HG03460 (cell line): ENCODE results near the gene ZMPSTE24.
"Not testable (repeated sequence)": the region's sequence is repeated elsewhere in the genome, so short reads cannot be mapped to it uniquely, and the experiment has no call there.

Experiments used
- ATAC-seq: cut with Tn5 transposase; IDR thresholded peaks from one replicate; pipeline ENCODE4 v1.9.1; 2021; ENCODE audit not compliant: unreplicated experiment

ZMPSTE24 gene

DNA sequence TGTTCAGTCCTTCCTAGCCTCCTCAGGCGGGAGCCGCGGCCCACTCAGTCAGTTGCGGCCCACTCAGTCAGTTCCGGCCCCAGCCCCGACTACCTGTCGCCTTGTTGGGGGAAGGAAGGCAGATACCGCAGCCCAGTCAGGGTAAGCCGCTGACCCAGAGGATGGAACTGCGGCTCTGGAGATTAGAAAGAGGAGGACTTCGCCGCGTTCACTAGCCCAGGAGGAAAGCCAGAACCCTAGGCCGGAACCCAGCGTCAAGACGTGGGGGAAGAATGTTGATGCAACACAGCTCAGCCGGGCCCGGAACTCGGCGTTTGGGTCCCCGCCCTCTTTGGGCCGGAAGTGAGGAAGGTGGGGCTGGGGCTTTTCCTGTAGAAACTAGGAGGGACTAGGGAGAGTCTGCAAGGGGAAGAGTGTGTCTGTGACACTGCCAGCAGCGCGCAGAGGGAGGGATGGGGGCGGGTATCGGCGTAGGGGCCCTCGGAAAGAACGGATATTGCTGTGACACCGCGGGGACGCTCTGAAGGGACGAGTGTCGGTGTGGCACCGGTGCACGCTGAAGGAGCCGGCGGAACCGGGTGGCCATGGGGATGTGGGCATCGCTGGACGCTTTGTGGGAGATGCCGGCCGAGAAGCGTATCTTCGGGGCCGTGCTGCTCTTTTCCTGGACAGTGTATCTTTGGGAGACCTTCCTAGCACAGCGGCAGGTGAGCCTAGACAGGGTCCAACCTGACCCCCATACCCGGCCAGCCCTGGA, at the start of gene ZMPSTE24:
Gene ZMPSTE24, plus strand, starts transcription at position 549 of the 757 bp plus-strand sequence. Its CDS starts 36 bp downstream, at position 585.
- ATAC-seq, result peak; percentile 91

- ATAC-seq, result no peak
Measured at GRCh38 chr1:40210511-40211204, 47.4 kb upstream of the ZMPSTE24 start.

- no peak for ATAC-seq
Measured at GRCh38 chr1:40218333-40218732, 39.7 kb upstream of the ZMPSTE24 start.

DNA sequence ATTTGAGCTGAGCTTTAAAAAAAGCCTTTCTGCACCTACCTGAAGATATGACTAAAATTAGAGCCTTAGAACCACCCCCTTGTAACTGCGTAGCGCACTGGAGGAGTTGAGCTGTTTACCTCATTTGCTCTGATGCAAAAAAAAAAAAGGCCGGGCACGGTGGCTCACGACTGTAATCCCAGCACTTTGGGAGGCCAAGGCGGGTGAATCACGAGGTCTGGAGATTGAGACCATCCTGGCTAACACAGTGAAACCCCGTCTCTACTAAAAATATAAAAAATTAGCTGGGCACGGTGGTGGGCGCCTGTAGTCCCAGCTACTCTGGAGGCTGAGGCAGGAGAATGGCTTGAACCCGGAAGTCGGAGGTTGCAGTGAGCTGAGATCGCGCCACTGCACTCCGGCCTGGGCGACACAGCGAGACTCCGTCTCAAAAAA, 36.5 kb upstream of the ZMPSTE24 start:
- not testable (repeated sequence) for ATAC-seq

- no peak for ATAC-seq
Measured at GRCh38 chr1:40221977-40222772, 35.9 kb upstream of the ZMPSTE24 start.

DNA sequence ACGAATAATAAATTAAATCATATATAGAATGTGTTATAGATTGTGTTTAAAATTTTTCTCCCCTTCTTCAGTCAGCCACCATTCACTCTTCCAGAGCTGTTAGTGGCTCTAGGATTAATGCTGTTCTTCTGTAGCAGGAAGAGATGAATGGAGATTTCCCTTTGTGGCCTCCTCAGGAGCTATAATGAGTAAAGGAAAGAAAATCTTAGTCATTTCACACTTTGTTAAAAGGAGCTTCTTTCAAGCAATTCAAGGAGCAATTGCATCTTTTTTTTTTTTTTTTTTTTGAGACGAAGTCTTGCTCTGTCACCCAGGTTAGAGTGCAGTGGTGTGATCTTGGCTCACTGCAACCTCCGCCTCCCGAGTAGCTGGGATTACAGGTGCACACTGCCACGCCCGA, 34.0 kb upstream of the ZMPSTE24 start:
- no peak for ATAC-seq

DNA sequence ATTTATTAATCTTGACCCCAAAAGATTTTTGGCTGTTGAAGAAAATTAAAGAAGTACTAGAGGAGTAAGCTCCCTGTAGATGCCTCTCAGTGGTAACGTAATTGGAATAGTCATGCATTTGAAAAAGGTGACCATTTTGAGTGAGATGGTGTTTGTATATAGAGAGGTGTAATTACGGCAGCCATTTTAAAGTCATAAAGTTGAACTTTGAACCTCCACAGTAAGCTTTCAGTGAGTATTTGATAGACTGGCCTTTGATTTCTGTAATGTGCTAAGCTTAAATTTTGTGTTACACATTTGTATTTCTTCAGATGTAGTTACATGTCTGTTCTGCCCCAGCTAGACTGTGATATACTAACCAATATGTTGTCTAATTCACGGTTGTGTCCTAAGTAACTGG, 31.8 kb upstream of the ZMPSTE24 start:
- ATAC-seq, result no peak

- peak; percentile 83 for ATAC-seq
Measured at GRCh38 chr1:40232444-40232843, 25.6 kb upstream of the ZMPSTE24 start.

GRCh38 chr1:40239626-40240025, 18.4 kb upstream of the ZMPSTE24 start:
- no peak for ATAC-seq

DNA sequence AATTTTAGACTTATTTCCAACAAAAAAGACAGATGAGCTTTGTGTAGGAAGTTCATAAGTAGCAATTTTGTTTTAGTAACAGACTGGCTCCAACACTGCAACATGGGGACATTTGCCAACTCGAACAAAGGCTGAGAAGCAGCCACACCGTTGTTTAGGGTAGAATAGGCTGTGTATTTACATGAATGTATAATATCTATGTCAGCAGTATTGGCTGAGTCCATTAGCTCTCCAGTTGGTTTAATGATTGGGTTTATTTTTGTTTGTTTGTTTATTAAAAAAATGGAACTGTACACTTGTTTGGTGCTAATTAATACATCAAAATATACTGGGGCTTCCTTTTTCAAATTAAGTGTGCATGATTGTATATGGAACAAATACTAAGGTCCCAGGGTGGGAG, 17.6 kb upstream of the ZMPSTE24 start:
- ATAC-seq, result no peak

DNA sequence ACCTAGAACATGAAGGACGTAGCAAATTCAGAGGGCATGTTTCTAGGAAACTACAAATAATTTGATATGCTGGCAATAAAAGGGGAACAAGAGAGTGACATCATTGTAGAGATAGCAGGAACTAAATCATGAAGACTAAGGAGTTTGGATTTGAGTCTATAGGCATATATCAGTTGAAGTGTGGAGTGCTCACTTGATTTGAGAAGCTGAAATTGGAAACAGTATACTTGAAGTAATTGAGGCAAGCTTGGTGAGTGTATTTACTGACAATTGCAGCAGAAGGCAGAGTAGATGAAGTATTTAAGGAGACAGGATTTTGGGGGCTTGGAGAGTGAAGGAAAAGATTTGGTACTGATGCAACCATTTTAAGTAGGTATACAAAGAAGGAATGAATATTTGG, 16.7 kb upstream of the ZMPSTE24 start:
- ATAC-seq, result no peak

GRCh38 chr1:40243351-40243750, 14.7 kb upstream of the ZMPSTE24 start:
- no peak for ATAC-seq

DNA sequence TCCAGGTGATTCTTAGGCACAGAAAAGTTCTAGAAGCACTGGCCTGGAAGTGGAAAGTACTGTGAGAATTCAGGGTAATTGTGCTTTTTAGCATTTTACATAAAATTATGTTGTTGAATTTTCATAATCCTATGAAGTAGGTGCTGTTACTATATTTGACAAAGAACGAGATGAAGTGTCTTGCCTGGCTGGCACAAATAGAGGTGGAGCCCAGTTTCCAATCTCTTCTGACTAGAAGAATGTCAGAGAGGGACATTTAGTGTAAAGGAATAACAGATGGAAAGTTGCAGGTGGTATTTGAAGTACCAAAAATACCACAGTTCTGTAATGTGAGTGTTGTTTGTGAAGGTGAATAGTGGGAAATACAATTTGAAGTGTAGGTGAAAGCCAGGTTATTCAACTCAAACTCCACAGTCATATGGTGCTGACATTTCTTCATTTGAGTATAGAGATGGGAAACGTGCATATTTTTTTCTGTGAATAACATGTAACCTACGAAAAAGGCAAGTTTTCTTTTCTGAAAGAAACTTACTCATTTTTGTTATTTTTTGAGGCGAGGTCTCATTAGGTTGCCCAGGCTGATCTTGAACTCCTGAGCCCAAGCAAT, 13.8 kb upstream of the ZMPSTE24 start:
- no peak for ATAC-seq

DNA sequence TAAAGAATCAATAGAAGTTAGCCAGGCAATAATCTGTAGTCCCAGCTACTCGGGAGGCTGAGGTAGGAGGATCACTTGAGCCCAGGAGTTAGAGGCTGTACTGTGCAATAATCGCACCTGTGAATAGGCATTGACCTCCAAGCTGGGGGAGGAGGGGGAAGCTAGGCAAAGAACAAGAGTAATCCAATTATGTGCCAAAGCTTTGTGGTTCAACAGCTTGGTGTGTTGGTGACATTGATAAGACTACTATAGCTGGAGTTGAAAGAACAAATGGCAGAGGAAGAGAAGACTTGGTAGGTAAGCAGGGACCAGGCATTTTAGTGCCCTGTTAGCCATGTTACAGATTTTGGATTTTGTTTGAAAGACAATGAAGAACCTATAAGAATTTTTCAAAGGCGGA, 12.3 kb upstream of the ZMPSTE24 start:
- ATAC-seq, result no peak

DNA sequence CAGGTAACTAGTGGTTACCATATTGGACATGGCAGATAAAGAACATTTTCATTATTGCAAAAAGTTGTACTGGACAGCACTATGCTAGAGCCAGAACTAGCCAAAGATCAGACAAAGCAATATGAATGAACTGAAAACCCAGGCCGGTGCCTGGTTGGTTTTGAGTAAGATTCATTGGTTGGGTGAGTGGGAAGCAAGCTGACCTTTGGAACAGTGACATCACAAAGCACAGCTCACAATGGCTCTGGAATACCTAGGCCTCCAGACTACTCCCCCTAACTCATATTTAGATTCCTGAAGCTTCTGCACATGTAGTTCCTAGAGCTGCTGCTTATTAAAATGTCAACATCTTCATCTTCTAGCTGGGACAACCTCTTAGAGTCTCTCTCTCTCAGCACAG, 10.4 kb upstream of the ZMPSTE24 start, which contains the start of gene TMCO2:
Gene TMCO2, plus strand, starts transcription at position 283 of the 400 bp plus-strand sequence. Its CDS starts 57 bp downstream, at position 340.
- ATAC-seq, result no peak

DNA sequence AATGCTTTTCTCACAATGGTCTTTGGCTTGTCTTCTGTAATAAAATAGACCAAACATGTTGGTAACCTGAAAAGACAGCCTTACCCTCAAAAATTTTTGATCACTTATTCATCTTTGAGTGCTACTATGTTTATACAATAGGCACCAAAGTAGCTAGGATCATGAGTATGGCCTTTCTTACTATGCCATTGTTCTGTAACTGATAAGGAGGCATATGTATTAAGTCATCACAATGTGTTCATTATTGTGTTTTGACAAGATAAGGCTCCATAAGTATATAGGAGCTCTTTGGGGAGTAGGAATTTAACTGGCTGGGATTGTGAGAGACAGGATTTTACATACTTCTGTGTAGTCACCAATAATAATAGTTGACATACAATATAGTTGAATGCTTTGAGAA, 9.6 kb upstream of the ZMPSTE24 start:
- ATAC-seq, result no peak

GRCh38 chr1:40251456-40251855, 6.6 kb upstream of the ZMPSTE24 start:
- ATAC-seq, result no peak

GRCh38 chr1:40252601-40253000, 5.4 kb upstream of the ZMPSTE24 start:
- ATAC-seq, result no peak

- no peak for ATAC-seq
Measured at GRCh38 chr1:40255231-40255630, 2.8 kb upstream of the ZMPSTE24 start.

GRCh38 chr1:40256401-40257084, 1.5 kb upstream of the ZMPSTE24 start:
- no peak for ATAC-seq

DNA sequence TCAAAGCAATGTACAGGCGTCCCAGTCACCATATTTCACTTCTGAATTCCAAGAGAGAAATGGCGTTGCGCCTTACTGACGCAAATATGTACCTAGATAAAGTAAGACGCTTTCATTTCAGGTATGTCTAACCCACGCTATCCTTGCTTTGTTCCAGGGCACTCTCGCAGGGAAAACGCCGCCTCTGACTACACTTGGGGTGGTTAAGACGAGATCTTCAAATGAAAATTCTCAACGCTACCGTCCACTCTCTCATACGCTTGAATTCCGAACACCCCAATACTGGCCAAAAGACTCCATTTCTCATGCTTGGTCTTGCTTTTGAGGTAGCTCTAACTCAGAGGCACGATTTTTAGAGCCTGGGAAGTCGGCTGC, 736 bp upstream of the ZMPSTE24 start:
- ATAC-seq, result no peak
